Neural cell (in vitro differentiated cells): ENCODE results near the gene SHISA9. TPM values are rescaled to one million over a fixed set of nuclear protein-coding genes. Genes with fewer than 3 reads are reported as not detected.

Experiments used
- H2AFZ ChIP-seq: fragments of 200-600, 300-800 bp; sonication (generic), shearing (Covaris generic); 2 replicates; pipeline ENCODE4 v1.6.0; 2014; ENCODE audit warnings: low read depth, mild to moderate bottlenecking, antibody characterized with exemption, low read length, moderate library complexity
- H3F3A ChIP-seq: fragments of 200-600 bp; shearing (Covaris generic); 2 replicates; pipeline ENCODE4 v1.6.1; 2016; ENCODE audit warnings: mild to moderate bottlenecking, moderate library complexity, mixed read lengths, antibody characterized with exemption, low read length; ENCODE audit not compliant: insufficient read depth, poor library complexity, severe bottlenecking
- H3K27ac ChIP-seq: fragments of 200-600, 300-800 bp; sonication (generic), shearing (Covaris generic); 2 replicates; pipeline ENCODE4 v1.5.1; 2014; ENCODE audit warnings: mild to moderate bottlenecking, low read length, moderate library complexity
- H3K27me3 ChIP-seq: fragments of 300-800, 200-600 bp; sonication (generic), shearing (Covaris generic); 2 replicates; pipeline ENCODE4 v1.6.0; 2014; ENCODE audit warnings: mild to moderate bottlenecking, low read depth, low read length, moderate library complexity; ENCODE audit not compliant: insufficient read depth
- H3K36me3 ChIP-seq: fragments of 300-800, 200-600 bp; sonication (generic), shearing (Covaris generic); 2 replicates; pipeline ENCODE4 v1.5.1; 2014; ENCODE audit warnings: mild to moderate bottlenecking, antibody characterized with exemption, low read length, moderate library complexity; ENCODE audit not compliant: insufficient read depth
- H3K4me2 ChIP-seq: fragments of 300-800, 200-600 bp; sonication (generic), shearing (Covaris generic); 2 replicates; pipeline ENCODE4 v1.6.0; 2014; ENCODE audit warnings: mild to moderate bottlenecking, low read length
- H3K4me3 ChIP-seq: fragments of 300-800, 200-600 bp; sonication (generic), shearing (Covaris generic); 2 replicates; pipeline ENCODE4 v1.5.1; 2014; ENCODE audit warnings: mild to moderate bottlenecking, low read length, moderate library complexity
- H3K79me2 ChIP-seq: fragments of 200-600 bp; shearing (Covaris generic); replicated peaks from 2 replicates; pipeline ENCODE4 v1.6.0; 2014; ENCODE audit warnings: mild to moderate bottlenecking, low read length, moderate library complexity; ENCODE audit not compliant: insufficient read depth
- H3K9ac ChIP-seq: fragments of 300-800, 200-600 bp; sonication (generic), shearing (Covaris generic); 2 replicates; pipeline ENCODE4 v1.6.1; 2016; ENCODE audit warnings: mild to moderate bottlenecking, low read length, mixed read lengths
- H3K9me2 ChIP-seq: fragments of 200-600 bp; shearing (Covaris generic); 2 replicates; pipeline ENCODE4 v1.6.1; 2016; ENCODE audit warnings: mild to moderate bottlenecking, low read length, mixed read lengths; ENCODE audit not compliant: insufficient read depth
- H3K9me3 ChIP-seq: fragments of 200-600, 300-800 bp; sonication (generic), shearing (Covaris generic); 2 replicates; pipeline ENCODE4 v1.6.1; 2016; ENCODE audit warnings: mild to moderate bottlenecking, mixed run types, low read length, moderate library complexity, mixed read lengths
- H4K20me1 ChIP-seq: fragments of 200-600 bp; shearing (Covaris generic); 2 replicates; pipeline ENCODE4 v1.6.1; 2016; ENCODE audit warnings: mild to moderate bottlenecking, mixed run types; ENCODE audit not compliant: insufficient read depth
- CTCF ChIP-seq: fragments of 450-650 bp; IDR thresholded peaks from 2 replicates; pipeline ENCODE4 v1.5.1; 2014; ENCODE audit warnings: antibody characterized with exemption, mild to moderate bottlenecking, moderate library complexity; ENCODE audit not compliant: poor library complexity, severe bottlenecking
- EP300 ChIP-seq: fragments of 450-650 bp; conservative IDR thresholded peaks from 2 replicates; pipeline ENCODE4 v1.6.1; 2014; ENCODE audit warnings: antibody characterized with exemption, mild to moderate bottlenecking, moderate library complexity; ENCODE audit not compliant: poor library complexity, severe bottlenecking
- EZH2 ChIP-seq: fragments of 200-600, 300-800 bp; shearing (Covaris generic), sonication (generic); IDR thresholded peaks from 2 replicates; pipeline ENCODE4 v1.6.1; 2014; ENCODE audit warnings: antibody characterized with exemption, low read length, borderline replicate concordance, mild to moderate bottlenecking; ENCODE audit not compliant: insufficient read depth, poor library complexity, severe bottlenecking
- MXI1 ChIP-seq: fragments of 450-650 bp; conservative IDR thresholded peaks from 2 replicates; pipeline ENCODE4 v1.6.1; 2014; ENCODE audit warnings: antibody characterized with exemption, mild to moderate bottlenecking; ENCODE audit not compliant: poor library complexity, severe bottlenecking
- POLR2AphosphoS5 ChIP-seq: IDR thresholded peaks from 2 replicates; pipeline ENCODE4 v1.6.1; 2012
- RAD21 ChIP-seq: fragments of 450-650 bp; conservative IDR thresholded peaks from 2 replicates; pipeline ENCODE4 v1.6.1; 2014; ENCODE audit warnings: antibody characterized with exemption, mild to moderate bottlenecking, moderate library complexity
- REST ChIP-seq: IDR thresholded peaks from 2 replicates; pipeline ENCODE4 v1.6.1; 2012; ENCODE audit warnings: borderline replicate concordance
- SMC3 ChIP-seq: fragments of 450-650 bp; conservative IDR thresholded peaks from 2 replicates; pipeline ENCODE4 v1.6.1; 2014; ENCODE audit warnings: antibody characterized with exemption, mild to moderate bottlenecking, moderate library complexity; ENCODE audit not compliant: poor library complexity
- TAF1 ChIP-seq: IDR thresholded peaks from 2 replicates; pipeline ENCODE4 v1.6.1; 2012; ENCODE audit warnings: low read depth
- polyA plus RNA-seq: library from polyadenylated mRNA; depleted of rRNA; stranded (reverse); fragments of >200 nt; gene quantifications from 2 replicates; pipeline ENCODE4 v1.2.3, GENCODE V29; 2014

SHISA9 gene
- polyA plus RNA-seq, 1 donor from 2014 or later = 2.0 TPM

- no peaks in the 10 kb centered on the region for H3K79me2 ChIP-seq
- H3K9me3 ChIP-seq = no peaks in the 10 kb centered on the region
- H3K27me3 ChIP-seq = no peaks in the 10 kb centered on the region
- no peaks in the 10 kb centered on the region for H3K36me3 ChIP-seq
- no peaks in the 10 kb centered on the region for H3K9me2 ChIP-seq
- no peak overlapping the region for H3K9ac ChIP-seq
- TF ChIP-seq SMC3 (no peak), EZH2 (no peak), MXI1 (no peak), POLR2AphosphoS5 (no peak)
- H3F3A ChIP-seq = no peaks in the 10 kb centered on the region
- H3K27ac ChIP-seq = no peak overlapping the region
- H4K20me1 ChIP-seq = no peaks in the 10 kb centered on the region
- H3K4me2 ChIP-seq = no peak overlapping the region
- H3K4me3 ChIP-seq = no peak overlapping the region
- H2AFZ ChIP-seq = no peak overlapping the region
Measured at GRCh38 chr16:13056607-13057006, 155.2 kb downstream of the SHISA9 start.

GRCh38 chr16:13060932-13061331 is 159.5 kb downstream of the SHISA9 start:
- Histone ChIP-seq H2AFZ (no peak overlapping the region), H3K9me2 (no peaks in the 10 kb centered on the region), H3K27ac (no peak overlapping the region), H3K4me2 (no peak overlapping the region), H3K9me3 (no peaks in the 10 kb centered on the region), H3F3A (no peaks in the 10 kb centered on the region), H3K36me3 (no peaks in the 10 kb centered on the region), H3K79me2 (no peaks in the 10 kb centered on the region), H3K9ac (no peak overlapping the region), H3K27me3 (no peaks in the 10 kb centered on the region), H3K4me3 (no peak overlapping the region), H4K20me1 (no peaks in the 10 kb centered on the region)
- TF ChIP-seq RAD21 (no peak), TAF1 (no peak), POLR2AphosphoS5 (no peak), REST (no peak), EZH2 (no peak), MXI1 (no peak), EP300 (no peak), CTCF (no peak), SMC3 (no peak)

- no peaks in the 10 kb centered on the region for H3F3A ChIP-seq
- H3K4me2 ChIP-seq = no peak overlapping the region
- no peak overlapping the region for H3K9ac ChIP-seq
Measured at GRCh38 chr16:13061691-13062090, 160.3 kb downstream of the SHISA9 start.

More at GRCh38 chr16:13061691-13062090, 160.3 kb downstream of the SHISA9 start:
- TF ChIP-seq TAF1 (no peak), SMC3 (no peak), POLR2AphosphoS5 (no peak), MXI1 (no peak), CTCF (no peak), EP300 (no peak), EZH2 (no peak), REST (no peak), RAD21 (no peak)
- no peaks in the 10 kb centered on the region for H3K9me3 ChIP-seq
- H3K36me3 ChIP-seq = no peaks in the 10 kb centered on the region
- H3K27me3 ChIP-seq = no peaks in the 10 kb centered on the region
- no peak overlapping the region for H2AFZ ChIP-seq
- no peaks in the 10 kb centered on the region for H4K20me1 ChIP-seq
- no peak overlapping the region for H3K4me3 ChIP-seq
- H3K27ac ChIP-seq = no peak overlapping the region
- no peaks in the 10 kb centered on the region for H3K79me2 ChIP-seq
- H3K9me2 ChIP-seq = no peaks in the 10 kb centered on the region
